Measurements from ENCODE around the gene GDPD5. TPM values are rescaled to one million over a fixed set of nuclear protein-coding genes. Genes with fewer than 3 reads are reported as not detected.
A peak's percentile ranks its signal among the peaks of the same experiment; 100 is the strongest.

GDPD5 gene
- total and polyA plus RNA-seq, 9 of the 15 experiments (the other 6 are each of a cell fraction or from before 2014, with no cell fraction given), result 0.32 to 27.3 (median 8.0) TPM

DNA sequence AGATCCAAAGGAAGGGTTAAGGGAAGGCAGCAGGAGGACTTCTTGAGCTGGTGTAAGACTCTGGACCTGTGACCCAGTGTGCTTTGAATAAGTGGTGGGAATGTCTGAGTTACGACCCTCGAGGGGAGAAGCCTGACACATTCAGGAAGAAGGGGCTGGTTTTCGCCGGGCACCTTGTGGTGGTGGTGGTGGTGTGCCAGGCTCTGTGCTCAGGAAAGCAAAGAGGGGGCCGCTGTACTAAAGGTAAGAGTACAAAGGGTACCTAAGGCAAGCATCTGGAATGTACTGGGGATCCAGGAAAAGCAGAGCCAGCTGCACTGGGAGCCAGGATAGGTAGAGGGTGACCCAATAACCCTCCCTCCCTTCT, 99.0 kb downstream of the GDPD5 start (continued):
- TF ChIP-seq, protein P1, sequence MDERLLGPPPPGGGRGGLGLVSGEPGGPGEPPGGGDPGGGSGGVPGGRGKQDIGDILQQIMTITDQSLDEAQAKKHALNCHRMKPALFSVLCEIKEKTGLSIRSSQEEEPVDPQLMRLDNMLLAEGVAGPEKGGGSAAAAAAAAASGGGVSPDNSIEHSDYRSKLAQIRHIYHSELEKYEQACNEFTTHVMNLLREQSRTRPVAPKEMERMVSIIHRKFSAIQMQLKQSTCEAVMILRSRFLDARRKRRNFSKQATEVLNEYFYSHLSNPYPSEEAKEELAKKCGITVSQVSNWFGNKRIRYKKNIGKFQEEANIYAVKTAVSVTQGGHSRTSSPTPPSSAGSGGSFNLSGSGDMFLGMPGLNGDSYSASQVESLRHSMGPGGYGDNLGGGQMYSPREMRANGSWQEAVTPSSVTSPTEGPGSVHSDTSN (CRISPR knock-in tag; IDR thresholded peaks at IDR 0.05; ENCODE audit: low read depth), result no peak
- TF ChIP-seq, protein P1 (tag; conservative IDR thresholded peaks at IDR 0.05; ENCODE audit: low read depth), result no peak
- TF ChIP-seq FOXK2 (conservative IDR thresholded peaks at IDR 0.05 in 1 of 2, IDR thresholded peaks at IDR 0.05 in 1 of 2; ENCODE audit: low read depth in 2 of 2) (no peak), ZNF12 (CRISPR knock-in tag; IDR thresholded peaks at IDR 0.05) (no peak), KAT8 (IDR thresholded peaks at IDR 0.05; ENCODE audit: low read depth) (no peak), SRSF3 (IDR thresholded peaks at IDR 0.05; ENCODE audit: insufficient read depth, low read length) (no peak)

- peaks cover 10% of the 10 kb centered on the region; the same call in 1 of the 2 replicates for H4K20me1 ChIP-seq (replicated peaks; ENCODE audit: control insufficient read depth, insufficient read depth, low read length)
- no peak overlapping the region for H2AFZ ChIP-seq (ENCODE audit: low read depth, low read length)
- ChIA-PET CTCF (ENCODE audit: low intra/inter-chr PET ratio) (interaction anchor here (0.7 kb wide), 1 partner anchor 145 kb away, joined by 7 read pairs; no protein-coding TSS in a partner anchor), POLR2A (interaction anchor here (1.5 to 1.6 kb wide), 2 partner anchors 22 to 25 kb away, joined by 3 to 9 read pairs; no protein-coding TSS in a partner anchor)
- DNase-seq (ENCODE audit: extremely low read depth in 1 of 4, low spot score in 3 of 4), result peak; percentile 36 to 59 (median 57)
- no peak overlapping the region for H3K9ac ChIP-seq (ENCODE audit: insufficient read depth in 1 of 2, low read depth in 2 of 2, low read length in 2 of 2)
- no peaks in the 10 kb centered on the region for H3K27me3 ChIP-seq (ENCODE audit: control insufficient read depth in 2 of 2, insufficient read depth in 2 of 2, low read length in 2 of 2)
- intact Hi-C loops (cut with micrococcal nuclease), result no loop called here
- H3K4me1 ChIP-seq (replicated peaks in 1 of 2; ENCODE audit: control insufficient read depth in 2 of 2, insufficient read depth in 2 of 2, low read length in 2 of 2), result peaks cover 29 to 30% of the 10 kb centered on the region in 2 experiments; a peak in 4 of 5 replicates
- in situ Hi-C loops (cut with MboI), result loop anchor here (25.0 kb wide), 1 partner anchor 437 kb away; no protein-coding TSS in a partner anchor
- H3K36me3 ChIP-seq (ENCODE audit: control insufficient read depth, insufficient read depth, low read length), result 0 out of 3 replicates have a peak, but pooled peaks cover 7% of the 10 kb centered on the region
- H3K4me2 ChIP-seq (ENCODE audit: insufficient read depth, low read length), result no peak overlapping the region
- ATAC-seq, result peak; percentile 29; the same call in 1 of the 3 replicates
- peak; percentile 42 for FAIRE-seq
- no TSS peak for BruUV-seq (replicated peaks)
- H3K79me2 ChIP-seq (ENCODE audit: control insufficient read depth, insufficient read depth, low read length), result no peaks in the 10 kb centered on the region
- no peak overlapping the region for H3K27ac ChIP-seq (ENCODE audit: extremely low read depth, low read depth, low read length)
- H3K9me3 ChIP-seq (replicated peaks; ENCODE audit: control insufficient read depth, insufficient read depth, low read depth, low read length), result no peaks in the 10 kb centered on the region
- H3K9me1 ChIP-seq (ENCODE audit: control insufficient read depth, insufficient read depth, low read length), result peaks cover 5% of the 10 kb centered on the region
- 73% methylated on average over 11 of the region's 29 CpGs for WGBS (ENCODE audit: insufficient coverage, low coverage, missing lambda C conversion rate)
- H3K4me3 ChIP-seq, result no peak overlapping the region
- TF ChIP-seq ZMIZ1 (IDR thresholded peaks at IDR 0.05; ENCODE audit: low read depth in 2 of 2, low read length in 2 of 2) (no peak), ETV6 (IDR thresholded peaks at IDR 0.05; ENCODE audit: borderline replicate concordance in 1 of 2, low read depth in 2 of 2, low read length in 1 of 2) (no peak), ETV6 (CRISPR knock-in tag; IDR thresholded peaks at IDR 0.05; ENCODE audit: borderline replicate concordance) (no peak), RCOR1 (IDR thresholded peaks at IDR 0.05; ENCODE audit: borderline replicate concordance in 1 of 2, low read depth in 2 of 2, low read length in 2 of 2) (no peak), ZBTB8A (IDR thresholded peaks at IDR 0.05; ENCODE audit: partially characterized antibody) (no peak), RBM22 (IDR thresholded peaks at IDR 0.05; ENCODE audit: low read depth, low read length, poor library complexity, severe bottlenecking) (no peak), PPARD (CRISPR knock-in tag; IDR thresholded peaks at IDR 0.05) (no peak), ARHGAP35 (IDR thresholded peaks at IDR 0.05; ENCODE audit: partially characterized antibody) (no peak), PTTG1 (tag; IDR thresholded peaks at IDR 0.05; ENCODE audit: low read depth) (no peak)
Measured at GRCh38 chr11:75425422-75425821, 100.3 kb downstream of the GDPD5 start.
